ENCODE data around the gene DHODH. TPM values are rescaled to one million over a fixed set of nuclear protein-coding genes. Genes with fewer than 3 reads are reported as not detected.
"Not testable (repeated sequence)": the region's sequence is repeated elsewhere in the genome, so short reads cannot be mapped to it uniquely, and the experiment has no call there.

DHODH gene
- total RNA-seq, 4 donors from 2014 or later: 6.8 to 15.1 (median 11.9) TPM

GRCh38 chr16:72055911-72056310 lies 47.4 kb downstream of the DHODH start:
- no peak for TF ChIP-seq CTCF (IDR thresholded peaks at IDR 0.05)
- DNase-seq (ENCODE audit: low spot score) (no peak), ATAC-seq (ENCODE audit: low FRiP score) (no peak)

- DNase-seq (ENCODE audit: low spot score); ATAC-seq (ENCODE audit: low FRiP score): not testable (repeated sequence)
Measured at GRCh38 chr16:72057313-72057712, 48.8 kb downstream of the DHODH start.

GRCh38 chr16:72059060-72059459 lies 50.5 kb downstream of the DHODH start:
- ATAC-seq (ENCODE audit: low FRiP score); DNase-seq (ENCODE audit: low spot score): not testable (repeated sequence)

- no peak for ATAC-seq (ENCODE audit: low FRiP score)
Measured at GRCh38 chr16:72060405-72060804, 51.9 kb downstream of the DHODH start.

GRCh38 chr16:72061564-72061963 lies 53.0 kb downstream of the DHODH start:
- DNase-seq (ENCODE audit: low spot score) (no peak), ATAC-seq (ENCODE audit: low FRiP score) (peak; percentile 9)
- no peak for TF ChIP-seq CTCF (IDR thresholded peaks at IDR 0.05)

More at GRCh38 chr16:72060405-72060804, 51.9 kb downstream of the DHODH start:
- TF ChIP-seq CTCF (IDR thresholded peaks at IDR 0.05): no peak
- no peak for DNase-seq (ENCODE audit: low spot score)

GRCh38 chr16:72064361-72064894 lies 55.9 kb downstream of the DHODH start:
- DNase-seq (ENCODE audit: low spot score) (no peak), ATAC-seq (ENCODE audit: low FRiP score) (no peak)
- TF ChIP-seq CTCF (IDR thresholded peaks at IDR 0.05): no peak

GRCh38 chr16:72066747-72067146 lies 58.2 kb downstream of the DHODH start:
- no peak for TF ChIP-seq CTCF (IDR thresholded peaks at IDR 0.05)
- ATAC-seq (ENCODE audit: low FRiP score): no peak
- DNase-seq (ENCODE audit: low spot score): no peak

- no peak for DNase-seq (ENCODE audit: low spot score)
- ATAC-seq (ENCODE audit: low FRiP score): no peak
- TF ChIP-seq CTCF (IDR thresholded peaks at IDR 0.05): no peak
Measured at GRCh38 chr16:72068930-72069329, 60.4 kb downstream of the DHODH start.
